HG03342 (cell line): ENCODE data around the gene TUT1.
"Not testable (repeated sequence)": the region's sequence is repeated elsewhere in the genome, so short reads cannot be mapped to it uniquely, and the experiment has no call there.

Source experiments
- ATAC-seq: cut with Tn5 transposase; IDR thresholded peaks from one replicate; pipeline ENCODE4 v1.9.1; 2021; ENCODE audit warnings: mild to moderate bottlenecking, moderate library complexity; ENCODE audit not compliant: unreplicated experiment

The TUT1 gene

DNA sequence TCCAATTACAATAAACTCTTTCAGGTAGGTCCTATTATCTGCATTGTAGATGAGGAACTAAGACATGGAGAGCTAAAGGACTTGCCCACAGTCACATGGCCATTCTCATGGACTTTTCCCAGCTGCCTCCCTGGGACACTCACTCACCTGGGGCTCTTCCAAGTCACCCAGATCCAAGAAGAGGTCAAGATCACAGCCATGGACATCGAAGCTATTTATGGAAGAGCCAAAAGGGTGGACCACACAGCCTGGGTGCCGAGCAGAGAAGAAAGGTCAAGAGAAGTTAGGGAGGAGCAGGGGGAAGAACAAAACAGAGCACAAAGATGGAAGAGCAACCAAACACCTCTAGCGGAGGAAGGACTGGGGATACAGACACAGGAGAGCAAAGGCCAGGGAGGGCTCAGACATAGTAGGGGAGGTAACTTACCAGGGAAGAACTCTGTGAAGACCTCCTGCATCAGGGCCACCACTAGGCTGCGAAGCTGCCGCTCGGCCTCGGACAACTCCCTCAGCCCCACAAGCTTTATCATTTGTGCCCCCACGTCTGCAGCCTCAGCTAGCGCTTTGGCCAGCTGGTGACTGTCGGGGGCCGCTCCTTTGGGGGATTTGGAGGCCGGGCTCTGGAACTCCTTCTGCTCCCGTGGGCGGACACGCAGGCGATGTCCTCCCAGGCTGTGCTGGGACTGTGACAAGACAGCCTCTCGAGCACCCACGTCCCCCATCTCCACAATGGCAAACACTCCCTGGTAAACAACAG, 10.2 kb downstream of the TUT1 start:
- no peak for ATAC-seq

DNA sequence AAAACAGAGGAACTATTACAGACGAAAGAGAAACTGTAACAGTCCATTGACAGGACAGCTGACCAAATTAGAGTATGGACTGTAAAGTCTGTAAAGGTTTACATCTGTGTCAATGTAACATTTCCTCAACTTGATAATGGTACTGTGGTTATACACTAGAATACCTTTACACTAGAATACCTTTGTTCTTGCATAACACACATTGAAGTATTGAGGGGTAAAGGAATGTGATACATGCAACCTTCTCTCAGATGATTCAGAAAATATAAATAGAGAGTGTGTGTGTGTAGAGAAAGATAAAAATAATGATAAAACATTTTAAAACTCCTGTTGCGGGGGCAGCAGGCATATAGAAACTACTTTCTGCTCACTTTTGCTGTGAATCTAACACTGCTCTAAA, 12.1 kb downstream of the TUT1 start:
- no peak for ATAC-seq

DNA sequence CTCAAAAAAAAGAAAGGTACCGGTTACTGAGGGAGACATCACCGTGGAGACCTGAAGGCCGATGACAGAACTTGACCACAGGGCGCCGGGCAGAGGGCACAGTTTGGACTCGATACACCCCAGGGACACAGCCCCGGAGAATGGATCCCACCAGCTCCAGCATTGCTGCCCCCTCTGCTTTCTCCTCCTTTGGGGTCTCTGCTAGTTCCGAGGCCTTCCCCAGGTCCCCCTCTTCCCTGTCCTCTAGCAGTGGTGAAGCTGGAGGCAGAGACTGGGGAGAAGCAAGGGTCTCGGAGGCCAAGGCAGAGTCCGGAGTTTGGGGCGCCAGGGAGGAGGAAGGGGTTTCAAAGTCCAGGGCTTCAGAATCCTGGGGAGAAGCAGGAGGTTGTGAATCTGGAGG, 12.8 kb downstream of the TUT1 start:
- ATAC-seq: no peak

DNA sequence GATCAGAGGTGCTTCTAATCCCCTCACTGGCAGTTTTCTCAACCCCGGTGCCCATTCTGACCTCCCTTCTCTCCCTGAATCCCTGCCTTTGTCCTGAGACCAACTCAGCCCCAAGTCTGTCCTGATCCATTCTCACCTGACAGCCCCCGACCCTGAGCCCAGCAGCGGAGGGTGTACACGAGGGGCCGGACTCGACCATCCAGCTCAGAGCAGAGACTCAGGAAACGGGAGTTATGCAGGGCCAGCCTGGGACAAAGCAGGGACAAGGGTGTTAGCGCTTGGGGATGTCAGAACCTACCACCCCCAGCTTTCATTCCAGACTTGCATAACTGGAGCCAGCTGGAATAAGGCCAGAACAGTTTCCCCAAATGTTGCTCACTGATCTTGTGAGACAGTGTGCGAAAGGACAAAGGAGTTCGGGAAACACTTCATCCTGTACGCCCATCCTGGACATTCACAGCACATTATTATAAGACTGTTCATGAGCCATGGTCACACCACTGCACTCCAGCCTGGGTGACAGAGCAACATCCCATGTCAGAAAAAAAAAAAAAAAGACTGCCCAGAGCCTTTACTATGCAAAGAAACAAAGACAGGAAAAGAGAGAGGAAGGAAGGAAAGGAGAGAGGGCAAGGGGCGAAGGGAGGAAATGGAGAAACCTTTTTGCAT, 14.1 kb downstream of the TUT1 start:
- no peak for ATAC-seq

DNA sequence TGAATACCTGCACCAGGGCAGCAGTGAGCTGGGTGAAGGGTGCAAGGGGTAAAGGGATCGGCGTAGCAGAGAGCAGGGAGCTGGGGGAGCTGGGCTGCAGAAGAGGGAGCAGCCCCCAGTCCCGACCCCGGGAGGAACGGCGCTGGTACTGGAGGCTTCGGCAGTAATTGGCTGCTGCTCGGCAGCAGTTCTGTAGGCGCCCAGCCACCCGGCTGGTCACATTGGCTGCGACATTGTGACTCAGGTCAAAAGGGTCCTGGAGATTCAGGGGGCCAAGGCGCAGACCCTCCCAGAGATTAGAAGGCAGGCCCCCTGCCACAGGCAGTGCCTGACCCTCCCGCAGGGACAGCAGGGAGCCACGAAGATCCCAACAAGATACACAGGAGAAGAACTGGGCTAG, 15.5 kb downstream of the TUT1 start:
- ATAC-seq: no peak

DNA sequence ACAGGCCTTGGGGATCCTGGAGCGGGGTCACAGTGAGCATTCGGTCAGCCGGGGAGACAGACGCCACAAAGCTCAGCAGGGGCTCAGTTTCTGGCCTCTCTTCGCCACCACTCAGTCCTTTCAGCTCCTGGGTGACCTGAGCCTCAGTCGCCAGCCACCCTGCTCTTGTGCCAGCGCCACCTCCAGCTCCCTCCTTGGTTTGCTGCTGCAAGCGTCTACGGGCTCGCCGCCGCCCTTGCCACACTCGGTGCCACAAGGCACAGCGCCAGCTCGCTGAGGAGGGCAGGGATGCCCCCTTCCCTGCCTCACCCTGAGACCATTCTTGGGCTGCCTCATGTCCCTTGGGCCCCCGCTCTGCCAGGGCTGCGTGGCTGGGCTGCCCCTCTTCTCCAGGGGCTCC, 16.2 kb downstream of the TUT1 start:
- ATAC-seq: no peak

DNA sequence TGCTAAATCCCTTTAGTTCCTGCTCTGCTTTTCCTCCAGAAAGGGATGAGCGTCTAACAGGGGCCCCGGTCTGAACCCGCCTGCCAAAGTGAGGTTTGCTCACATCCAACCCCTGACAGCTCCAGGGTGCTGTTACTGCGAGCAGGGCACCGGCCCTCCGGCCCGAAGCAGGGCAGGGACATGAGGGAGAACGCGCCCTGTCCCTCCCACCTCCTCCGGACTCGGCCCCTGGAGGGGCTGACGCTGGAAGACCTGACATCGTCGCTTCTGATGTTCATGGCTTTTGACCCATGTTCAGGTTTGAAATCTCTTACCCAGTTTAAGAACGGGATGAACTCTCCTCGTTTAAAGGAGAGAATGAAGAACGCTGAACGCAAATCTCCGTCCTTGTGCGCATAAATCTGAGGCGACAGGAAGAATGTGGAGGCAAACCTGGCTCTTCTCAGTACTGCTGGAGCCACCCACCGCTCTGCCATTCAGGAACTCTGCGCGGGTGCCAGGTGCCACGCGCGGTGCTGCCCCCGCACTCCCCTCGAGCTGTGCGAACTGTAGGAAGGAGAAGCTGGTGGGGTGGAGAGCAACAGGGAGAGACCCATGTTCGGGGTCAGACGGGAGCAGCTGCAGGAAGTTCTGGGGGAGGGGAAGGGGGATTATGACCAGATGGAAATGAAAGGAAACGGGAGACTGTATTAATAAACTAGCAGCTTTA, 16.8 kb downstream of the TUT1 start:
- peak; percentile 9 for ATAC-seq

DNA sequence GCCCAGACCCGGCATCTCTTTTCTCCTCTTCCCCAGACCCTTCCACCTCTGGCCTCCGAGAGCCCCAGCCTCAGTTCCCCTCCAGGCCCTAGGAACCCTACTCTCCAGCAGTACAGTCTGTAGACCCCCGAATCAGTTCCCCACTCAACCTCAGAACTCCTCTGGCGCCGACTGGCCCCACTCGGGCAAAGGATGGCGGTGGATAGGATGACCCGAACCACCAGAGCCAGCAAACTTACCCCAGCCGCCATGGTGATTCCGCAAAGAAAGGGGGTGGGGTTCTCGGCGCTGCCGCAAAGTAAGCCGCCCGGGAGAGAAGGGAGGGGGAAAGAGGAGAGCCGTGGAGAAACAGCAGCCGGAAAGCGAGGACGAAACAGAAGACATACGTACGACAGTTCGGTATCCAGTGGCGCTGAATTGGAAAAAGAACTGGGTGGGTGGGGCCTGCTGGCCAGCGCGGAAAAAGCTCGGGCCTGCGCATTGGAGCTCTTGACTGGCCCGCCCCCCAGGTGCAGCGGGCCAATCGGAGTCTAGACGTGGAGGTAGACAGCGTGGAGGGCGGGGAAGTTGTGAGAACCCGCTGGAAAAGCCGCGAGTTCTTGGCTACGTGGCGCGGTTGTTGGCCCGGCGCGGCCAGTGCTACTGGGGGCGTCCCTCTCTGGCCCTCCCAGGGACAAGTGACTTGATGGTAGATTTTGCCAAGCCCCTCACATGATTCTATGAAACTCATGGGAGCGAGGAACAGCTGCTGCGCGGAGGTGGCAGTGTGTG, 17.5 kb downstream of the TUT1 start, which contains the start of gene EEF1G:
EEF1G (minus strand) TSS at position 300 of the 771 bp plus-strand sequence; CDS start at position 251, 49 bp downstream.
- peak; percentile 79 for ATAC-seq

DNA sequence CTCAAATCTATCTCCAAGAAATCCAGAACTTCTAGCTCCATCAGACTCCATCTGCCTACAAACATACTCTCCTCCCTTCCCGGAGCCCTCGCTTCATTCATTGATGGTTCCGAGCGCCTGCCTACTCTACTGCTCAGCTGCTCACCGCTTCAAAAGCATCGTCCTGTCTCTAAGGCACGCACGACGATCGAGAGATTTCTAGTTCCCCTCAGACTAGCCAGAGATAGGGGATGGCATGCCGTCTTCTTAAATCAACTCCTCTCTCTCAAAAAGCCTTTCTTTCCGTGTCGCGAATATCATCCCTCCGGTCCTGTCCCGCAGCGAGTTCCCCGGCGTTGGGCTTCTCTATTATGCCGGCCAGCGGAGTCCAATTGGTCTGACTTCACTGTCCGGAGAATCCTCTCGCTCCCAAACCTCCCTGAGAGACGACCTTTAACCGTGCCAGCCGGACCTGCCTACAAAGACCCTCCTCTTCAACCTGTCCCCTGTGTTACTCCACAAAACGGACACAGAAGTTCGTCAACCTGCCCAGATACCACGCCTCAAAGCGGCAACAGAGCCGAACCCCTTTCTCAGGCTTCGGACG, 18.2 kb downstream of the TUT1 start:
- peak; percentile 2 for ATAC-seq

DNA sequence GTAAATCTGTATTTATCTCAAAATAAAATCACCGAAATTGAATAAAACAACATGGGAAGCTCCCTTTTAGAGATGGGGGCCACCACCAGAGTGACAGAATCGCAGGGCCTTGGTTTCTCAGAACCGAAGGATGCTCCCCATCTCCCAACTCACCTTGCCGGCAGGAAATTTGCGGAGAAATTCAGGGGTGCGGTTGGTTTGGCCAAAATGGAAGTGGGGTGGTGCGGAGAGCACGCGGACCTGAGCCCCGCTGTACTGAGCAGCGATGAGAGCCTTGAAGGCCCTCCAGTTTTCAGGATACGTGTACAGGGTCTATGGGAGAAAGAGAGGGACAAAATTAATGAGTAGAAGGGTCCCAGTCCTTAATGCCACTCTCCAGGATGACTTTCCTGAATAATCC, 18.9 kb downstream of the TUT1 start:
- no peak for ATAC-seq

DNA sequence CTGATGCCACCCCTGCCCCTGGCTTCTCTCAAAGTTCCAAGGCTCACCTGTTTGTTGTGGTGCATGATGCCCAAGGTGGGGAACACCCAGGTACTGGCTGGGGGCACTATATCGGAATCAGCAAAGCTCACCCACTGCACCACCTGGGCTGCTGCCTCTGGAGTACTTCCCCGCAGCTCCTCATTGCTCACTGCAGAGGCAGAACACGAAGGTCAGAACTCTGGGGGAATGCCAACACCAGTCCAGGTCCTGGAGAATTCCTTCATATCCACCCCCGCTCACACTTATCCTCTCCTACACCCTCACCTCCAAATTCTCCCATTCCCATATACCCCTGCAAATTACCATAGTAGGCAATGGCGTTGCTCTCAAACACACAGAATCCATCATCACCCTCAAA, 19.8 kb downstream of the TUT1 start:
- not testable (repeated sequence) for ATAC-seq

DNA sequence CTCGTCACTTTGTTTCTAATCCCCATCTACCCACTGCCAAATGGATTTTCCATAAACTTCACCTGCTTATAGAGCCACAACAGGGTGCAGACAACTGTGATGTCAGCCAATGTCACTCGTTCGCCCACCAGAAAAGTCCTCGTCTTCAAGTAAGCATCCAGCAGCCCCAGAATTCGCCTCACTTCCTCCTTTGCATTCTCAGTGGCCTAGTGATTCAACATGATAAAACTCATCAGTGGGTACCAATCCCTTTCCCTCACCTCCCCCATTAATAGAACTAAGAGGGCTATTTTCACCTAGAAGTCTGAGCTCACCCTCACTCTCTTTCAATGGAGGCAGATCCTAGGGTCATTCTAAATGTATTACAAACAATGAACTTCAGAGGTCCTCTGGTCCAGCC, 20.4 kb downstream of the TUT1 start:
- not testable (repeated sequence) for ATAC-seq

DNA sequence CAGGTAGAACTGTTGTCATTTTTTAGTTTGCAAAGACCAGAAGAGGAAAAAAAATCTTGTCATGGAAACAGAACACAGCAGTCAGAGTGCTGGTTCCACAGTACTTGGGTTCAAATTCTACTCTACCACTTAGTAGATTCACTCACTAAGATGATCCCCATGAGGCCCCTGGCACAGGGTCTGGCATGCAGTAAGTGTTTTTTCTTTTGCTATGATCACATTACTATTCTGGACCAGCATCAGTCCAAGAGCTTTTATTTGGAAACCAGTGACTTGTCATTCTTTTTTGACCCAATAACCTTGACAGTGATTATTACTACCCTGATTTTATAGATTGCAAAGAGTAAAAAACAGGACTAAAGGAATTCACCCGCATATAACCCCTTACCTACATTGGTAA, 21.7 kb downstream of the TUT1 start:
- ATAC-seq: no peak

DNA sequence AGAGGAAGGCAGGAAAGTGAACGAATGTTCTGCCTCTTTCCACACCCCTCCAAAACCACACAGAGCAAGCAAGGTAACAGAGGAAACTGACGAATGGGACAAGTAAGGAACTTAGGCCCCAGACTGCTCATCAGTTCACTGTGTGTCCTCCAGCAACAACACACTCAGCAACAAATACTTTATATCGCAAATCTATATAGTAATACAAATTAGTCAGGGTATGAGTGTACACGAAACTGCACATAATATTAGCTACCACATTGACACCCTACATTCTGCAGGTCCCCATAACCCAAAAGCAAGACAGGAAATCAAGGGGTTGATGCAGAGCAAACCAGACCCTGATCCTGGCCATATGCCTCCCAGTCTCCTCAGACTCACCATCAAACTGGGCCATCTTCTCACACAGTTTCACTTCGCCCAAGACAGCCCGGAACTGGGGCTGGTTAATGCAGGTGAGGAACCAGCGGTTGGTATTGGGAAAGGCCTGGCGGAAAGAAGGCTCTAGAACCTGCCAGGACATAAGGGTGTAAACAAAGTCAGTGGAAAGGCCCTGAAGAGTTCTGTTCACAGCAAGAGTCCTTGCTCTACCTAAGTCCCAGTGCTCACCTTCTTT, 24.2 kb downstream of the TUT1 start:
- no peak for ATAC-seq

DNA sequence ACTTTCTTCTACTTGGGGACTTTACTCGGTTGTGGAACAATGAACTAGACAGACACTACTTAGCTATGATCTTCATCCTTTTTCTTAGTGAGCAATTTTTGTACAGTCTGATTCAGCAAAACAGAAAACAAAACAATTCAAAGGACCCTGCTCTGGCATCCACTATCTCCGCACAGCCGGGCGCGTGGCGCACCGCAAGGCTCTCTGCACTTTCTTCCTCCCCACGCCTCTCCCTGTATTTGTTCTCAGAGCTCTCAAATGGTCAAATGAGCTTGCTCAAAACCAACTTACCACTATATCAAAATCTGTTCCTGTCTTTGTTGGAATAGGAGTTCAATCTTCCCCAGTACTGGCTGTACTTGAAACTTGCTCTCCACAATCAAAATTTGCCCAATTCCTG, 25.1 kb downstream of the TUT1 start:
- no peak for ATAC-seq

DNA sequence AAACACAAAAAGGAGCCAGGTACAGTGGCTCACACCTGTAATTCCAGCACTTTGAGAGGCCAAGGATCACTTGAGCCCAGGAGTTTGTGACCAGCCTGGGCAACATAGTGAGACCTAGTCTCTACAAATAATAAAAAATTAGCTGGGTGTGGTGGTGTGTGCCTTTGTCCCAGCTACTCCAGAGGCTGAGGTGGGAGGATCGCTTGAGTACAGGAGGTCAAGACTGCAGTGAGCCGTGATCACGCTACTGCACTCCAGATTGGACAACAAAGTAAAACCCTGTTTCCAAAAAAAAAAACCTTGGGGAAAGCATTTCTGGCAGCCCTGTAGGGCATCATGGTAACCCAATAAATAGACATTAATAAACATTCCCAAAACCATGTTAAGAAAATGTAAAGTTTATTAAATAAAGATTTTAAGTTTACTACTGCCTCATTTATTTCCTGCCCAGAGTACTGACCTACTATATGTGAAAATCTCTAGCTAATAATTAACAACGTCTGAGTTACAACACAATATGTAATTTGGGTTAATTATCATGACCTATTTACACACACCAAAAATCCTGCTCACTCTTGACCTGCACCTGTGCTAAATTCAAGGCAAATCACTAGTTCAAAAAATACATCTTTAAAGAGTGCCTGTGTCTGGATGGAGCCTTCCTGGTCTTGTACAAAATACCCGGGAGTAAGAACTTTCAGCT, 26.1 kb downstream of the TUT1 start:
- no peak for ATAC-seq

DNA sequence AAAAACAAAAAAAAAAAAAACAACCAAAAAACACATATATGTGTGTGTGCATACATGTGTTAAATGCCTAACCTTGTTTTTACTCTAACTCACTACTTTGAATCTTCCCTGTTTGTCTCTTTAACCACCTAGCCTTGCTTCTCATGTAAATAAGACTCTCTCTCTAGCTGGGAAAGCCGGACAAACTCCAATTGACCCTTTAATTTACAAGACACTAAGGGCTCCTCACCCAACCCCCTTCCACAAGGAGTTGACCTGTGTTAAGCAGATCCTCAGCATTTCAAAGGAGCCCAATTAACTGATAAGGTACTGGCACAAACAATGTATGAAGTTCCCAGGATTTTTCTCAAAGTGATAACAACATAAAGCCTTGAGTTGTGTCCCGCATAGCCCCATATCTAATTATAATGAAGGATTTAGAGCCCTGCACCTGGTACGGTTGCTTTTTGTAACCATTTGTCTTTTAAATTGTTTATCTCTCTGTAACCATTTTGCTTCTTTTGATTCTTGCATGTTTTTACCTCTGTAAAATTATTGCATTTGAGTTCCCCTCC, 29.6 kb downstream of the TUT1 start:
- not testable (repeated sequence) for ATAC-seq

DNA sequence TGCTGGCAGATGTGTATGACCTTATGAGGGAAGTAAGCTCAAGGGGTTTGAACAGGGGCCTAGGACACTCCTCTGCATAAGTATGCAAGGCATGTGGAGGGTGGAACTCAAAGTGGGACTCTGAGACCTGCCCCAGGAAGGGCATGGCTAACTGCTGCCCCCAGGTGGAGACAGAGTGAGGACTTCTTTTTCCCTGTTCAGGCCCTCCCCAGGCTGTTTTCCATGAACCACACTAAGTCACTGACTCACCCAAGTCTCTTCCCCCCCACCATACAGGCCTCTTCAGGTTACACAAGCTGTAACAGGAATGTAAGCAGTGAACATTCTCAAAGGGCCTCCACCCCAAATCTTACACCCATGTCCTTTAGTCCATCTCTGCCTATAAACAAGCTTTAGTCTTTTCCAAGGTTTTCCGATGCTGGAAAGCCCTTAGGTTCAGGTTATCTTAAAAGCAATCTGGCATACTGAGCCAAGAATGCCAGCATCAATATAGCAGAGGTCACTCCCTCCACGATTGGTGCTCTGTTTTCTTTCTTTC, 30.7 kb downstream of the TUT1 start:
- no peak for ATAC-seq

DNA sequence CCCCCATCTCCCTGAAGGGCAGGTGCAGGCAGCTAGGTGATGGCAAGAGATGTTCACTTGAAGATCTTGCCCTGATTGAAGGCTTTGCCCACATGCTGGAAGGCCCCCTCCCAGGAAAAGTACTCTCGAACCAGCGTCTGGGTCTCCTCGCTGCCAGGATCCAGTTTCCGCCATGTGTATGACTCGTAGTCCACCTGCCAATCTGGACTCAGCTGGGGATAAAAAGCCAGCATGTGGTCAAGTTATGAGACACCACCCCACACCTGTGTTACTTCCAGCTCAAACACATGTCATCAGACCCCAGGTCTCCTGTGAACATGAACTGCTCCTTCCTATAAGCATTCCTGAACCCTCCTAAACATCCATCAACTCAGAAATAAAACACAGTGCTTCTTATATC, 31.7 kb downstream of the TUT1 start:
- ATAC-seq: not testable (repeated sequence)
